Subcutaneous adipose tissue (tissue), 4 donors: ENCODE measurements around the gene TMEM213. TPM values are rescaled to one million over a fixed set of nuclear protein-coding genes. Genes with fewer than 3 reads are reported as not detected.

Experiments used
- CTCF ChIP-seq: fragments of 450-650 bp; IDR thresholded peaks from one replicate; pipeline ENCODE4 v1.5.1; 2016; ENCODE audit warnings: low read depth, mild to moderate bottlenecking, control low read depth, antibody characterized with exemption, moderate library complexity
- total RNA-seq, 4 donors: library from RNA; depleted of rRNA; stranded (reverse); fragments of >200 nt; gene quantifications; one replicate each; pipeline ENCODE4 v1.1.0, GENCODE V29; 2016

Gene TMEM213
- total RNA-seq, 4 donors from 2014 or later = not detected

GRCh38 chr7:138854115-138854645, 56.4 kb downstream of the TMEM213 start:
- no peak for TF ChIP-seq CTCF

DNA sequence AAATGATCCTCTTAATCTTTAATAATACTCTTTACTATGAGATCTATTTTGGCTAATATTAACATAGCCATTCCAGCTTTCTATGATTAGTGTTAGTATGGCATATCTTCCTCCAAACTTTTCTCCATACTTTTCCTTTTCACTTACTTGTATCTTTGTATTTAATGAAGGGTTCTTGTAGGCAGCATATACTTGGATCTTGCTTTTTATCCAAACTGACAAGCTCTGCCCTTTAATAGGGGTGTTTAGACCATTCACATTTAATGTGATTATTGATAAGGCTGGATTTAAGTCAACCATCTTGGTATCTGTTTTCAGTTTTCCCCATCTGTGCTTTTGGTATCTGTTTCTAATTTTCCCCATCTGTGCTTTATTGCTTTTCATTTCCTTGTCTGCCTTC, 59.9 kb downstream of the TMEM213 start:
- TF ChIP-seq CTCF = no peak

DNA sequence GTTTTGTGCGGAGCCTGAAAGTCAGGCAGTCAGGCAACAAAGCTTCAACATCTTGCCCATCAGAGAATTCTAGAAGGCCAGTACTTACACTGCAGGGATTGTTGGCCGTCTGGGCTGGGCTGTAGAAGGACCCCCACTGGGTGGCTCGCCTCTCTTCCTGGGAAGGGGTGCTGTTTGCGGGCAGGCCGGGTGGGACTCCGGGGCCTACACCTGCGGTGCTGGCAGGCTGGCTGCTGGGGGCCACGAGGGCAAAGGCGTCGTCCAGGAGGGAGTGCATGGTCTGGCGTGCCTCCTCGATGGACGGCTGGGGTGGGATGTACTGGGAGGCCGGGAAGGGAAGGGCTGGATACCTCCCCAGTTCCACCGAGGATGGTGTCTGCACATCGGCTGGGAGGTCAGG, 63.3 kb downstream of the TMEM213 start:
- no peak for TF ChIP-seq CTCF

DNA sequence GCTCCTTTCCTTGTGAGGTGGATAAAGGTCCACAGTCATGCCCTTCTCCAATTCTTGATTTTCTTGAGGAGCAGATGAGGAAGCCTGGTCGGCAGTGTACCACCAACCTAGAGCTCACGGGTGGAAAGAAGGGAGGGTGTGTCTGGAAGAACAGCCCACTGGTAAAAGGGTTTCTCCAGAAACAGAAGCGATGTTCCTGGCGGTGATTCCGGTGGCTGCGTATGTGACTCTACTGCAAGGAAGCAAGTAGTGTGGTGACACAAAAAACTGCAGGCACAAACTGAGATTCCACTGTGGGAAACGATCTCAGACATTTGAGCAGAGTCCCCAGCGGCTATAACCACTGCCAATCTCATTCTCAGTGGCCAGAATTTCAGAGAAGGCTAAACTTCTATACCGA, 66.1 kb downstream of the TMEM213 start:
- no peak for TF ChIP-seq CTCF

DNA sequence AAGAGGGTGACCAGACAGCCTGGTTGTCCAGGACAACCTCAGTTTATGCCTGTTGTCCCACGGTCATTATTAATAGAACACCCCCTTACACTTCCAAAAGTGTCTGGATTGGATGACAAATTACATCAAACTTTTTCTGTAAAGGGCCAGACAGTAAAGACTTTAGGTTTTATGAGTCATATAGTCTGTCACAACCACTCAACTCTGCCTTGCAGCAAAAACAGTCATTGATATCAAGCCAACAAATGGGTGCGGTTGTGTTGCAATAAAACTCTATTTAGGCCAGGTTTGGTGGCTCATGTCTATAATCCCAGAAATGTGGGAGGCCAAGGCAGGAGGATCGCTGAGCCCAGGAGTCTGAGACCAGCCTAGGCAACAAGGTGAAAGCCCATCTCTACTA, 66.9 kb downstream of the TMEM213 start:
- TF ChIP-seq CTCF = no peak

DNA sequence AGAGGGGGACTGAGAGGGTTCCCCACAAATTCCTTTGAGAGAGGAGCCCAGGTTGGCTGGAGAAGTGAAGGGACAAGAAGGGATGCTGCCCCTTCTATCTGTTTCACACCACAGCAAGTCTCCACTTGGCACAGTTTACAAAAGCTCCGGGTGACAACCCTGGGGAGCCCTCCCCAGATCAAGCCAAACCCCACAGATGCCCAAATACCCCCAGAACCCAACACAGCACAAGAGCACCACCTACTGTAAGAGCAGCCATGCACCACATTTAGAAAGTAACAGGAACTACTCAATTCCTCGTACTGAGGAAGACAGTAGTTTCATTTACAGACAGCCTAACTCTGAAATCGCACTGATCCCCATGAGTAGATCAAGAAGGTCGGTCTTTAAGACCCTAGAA, 68.0 kb downstream of the TMEM213 start:
- TF ChIP-seq CTCF = no peak

DNA sequence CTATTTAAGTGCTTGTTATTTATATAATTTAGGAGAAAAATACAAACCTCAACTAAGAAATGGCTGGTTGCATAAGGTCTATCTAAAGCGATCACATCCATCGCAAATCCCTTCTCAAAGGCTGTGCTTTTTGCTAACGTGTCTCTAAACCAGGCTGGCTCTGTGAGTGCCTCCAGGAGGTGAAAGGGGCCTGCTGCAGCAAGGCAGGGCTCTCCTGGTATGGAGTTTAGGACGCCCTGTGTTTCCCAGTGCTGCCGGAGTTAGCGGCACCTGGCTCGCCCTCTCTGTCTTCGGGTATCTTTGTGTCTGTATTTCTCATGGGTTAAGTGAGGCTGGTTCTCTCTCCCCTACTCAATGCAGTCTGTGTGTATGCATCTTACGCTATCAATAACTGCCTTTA, 68.6 kb downstream of the TMEM213 start:
- TF ChIP-seq CTCF = no peak
